Measurements from ENCODE around the gene FOLH1.
"Not testable (repeated sequence)": the region's sequence is repeated elsewhere in the genome, so short reads cannot be mapped to it uniquely, and the experiment has no call there.

The FOLH1 gene

DNA sequence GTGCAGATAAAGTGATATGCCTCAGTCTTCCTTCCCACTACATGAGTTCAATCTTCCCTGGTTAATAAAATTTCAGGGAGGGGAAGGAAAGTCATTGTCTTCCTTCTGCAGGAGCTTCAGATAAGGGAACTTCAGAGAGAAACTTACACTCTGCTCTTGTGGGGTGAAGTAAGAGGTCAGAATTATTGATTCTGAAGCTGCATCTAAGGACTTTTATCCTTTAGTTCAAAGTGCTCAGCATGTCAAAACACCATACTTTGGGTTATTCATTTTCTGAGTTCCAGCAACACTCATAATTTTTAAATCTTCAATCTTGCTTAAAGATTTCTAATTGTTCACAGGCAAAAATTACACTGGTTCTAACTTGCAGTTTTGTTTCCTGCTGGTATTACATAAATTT, 33.0 kb downstream of the FOLH1 start:
- not testable (repeated sequence) for DNase-seq

DNA sequence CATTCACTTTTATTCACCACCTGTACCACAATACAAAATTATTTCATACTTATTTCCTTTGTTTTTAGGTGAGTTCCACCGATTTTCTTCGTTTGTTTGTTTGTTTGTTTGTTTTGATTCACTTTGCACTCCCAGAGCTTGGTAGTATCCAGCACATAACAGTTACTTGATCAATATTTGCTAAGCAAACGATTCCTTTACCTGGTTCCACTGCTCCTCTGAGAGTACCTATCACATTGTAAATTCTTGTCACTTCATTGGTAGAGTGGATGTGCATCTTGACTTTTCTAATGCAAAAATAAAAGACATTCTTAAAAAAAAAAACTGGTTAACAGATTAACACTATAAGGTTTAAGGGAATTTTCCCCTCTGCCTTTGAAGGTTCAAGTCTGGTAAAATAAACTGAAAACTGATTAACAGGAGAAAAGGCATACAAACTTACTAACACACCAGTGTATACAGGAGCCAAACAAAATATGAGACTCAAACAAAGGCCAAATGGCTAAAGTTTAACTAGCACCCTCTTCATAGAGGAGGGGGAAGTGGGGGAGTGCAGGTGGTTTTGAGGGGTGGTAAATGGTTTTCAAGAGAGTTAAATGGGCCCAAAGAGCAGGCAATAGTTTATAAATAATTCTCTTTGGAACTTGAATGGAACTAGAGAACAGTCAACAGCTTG, 33.6 kb downstream of the FOLH1 start:
- not testable (repeated sequence) for DNase-seq

DNA sequence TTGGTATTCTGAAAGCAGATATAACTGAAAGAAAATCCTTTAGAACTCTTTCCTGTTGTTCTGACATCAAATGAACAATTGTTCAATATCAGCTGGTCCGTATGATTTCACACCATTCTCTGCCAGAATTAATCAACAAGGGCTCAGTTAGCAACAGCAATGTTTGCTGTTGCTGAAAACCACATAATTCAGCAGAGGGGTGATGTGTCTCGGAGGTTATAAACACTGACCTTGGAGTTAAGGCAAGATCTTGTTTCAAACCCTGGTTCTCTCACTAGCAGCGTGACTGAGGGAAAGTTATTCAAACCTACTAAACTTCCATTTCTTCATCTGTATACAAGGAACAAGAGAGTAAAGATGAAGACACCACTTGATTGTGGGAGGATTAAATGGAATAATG, 36.8 kb downstream of the FOLH1 start:
- DNase-seq, result not testable (repeated sequence)

DNA sequence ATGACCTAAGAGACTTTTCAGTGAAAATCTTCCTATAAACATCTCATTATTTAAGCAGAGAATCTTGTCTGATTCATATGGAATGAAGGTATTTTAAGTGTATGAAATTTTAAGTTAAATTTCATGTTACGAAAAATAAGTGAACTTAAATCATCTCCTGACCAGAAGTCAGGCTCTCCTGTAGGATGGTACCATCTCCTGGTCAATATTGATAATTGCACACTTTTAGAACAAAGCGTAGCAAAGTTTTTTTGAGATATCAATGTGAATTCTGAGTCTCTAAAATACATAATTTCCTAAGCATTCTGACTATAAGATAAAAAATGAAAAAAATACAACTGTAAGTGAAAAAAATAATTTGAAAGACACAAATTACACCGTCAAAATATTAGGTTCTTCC, 38.8 kb downstream of the FOLH1 start:
- not testable (repeated sequence) for DNase-seq

DNA sequence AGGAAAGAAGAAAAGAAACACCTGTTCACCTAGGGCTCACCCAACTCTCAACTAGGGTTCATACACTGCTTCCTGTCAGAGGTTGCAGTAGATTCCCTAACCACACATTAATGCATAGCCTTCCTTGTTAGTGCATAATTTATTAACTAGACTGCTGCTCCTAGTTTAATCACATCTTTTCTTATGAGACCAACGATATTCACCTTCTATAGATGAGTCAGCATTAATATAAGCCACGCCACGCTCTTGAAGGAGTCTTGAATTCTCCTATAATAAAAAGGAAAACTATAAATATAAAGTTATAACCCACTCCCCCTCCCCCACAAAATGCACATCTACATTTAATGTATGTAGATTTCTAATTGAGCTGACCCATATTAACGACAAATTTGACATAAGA, 39.4 kb downstream of the FOLH1 start:
- DNase-seq, result not testable (repeated sequence)

DNA sequence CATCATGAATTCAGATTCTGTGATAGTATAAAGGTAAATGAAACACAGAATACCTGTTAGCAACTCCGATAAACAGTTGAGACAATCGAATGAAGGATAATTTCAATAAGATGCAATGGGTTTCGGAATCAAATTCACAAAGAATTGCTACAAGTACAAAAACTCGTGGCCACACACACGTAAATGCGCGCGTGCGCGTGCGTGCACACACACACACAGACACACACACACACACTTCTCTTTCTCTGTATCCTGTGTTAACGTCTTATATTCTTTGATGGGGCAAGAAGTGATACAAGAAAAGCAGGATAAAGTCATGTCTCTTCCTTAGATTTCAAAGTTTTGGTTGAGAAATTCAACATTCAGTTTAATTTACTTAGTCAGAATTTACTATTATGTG, 57.2 kb downstream of the FOLH1 start:
- DNase-seq, result no peak

DNA sequence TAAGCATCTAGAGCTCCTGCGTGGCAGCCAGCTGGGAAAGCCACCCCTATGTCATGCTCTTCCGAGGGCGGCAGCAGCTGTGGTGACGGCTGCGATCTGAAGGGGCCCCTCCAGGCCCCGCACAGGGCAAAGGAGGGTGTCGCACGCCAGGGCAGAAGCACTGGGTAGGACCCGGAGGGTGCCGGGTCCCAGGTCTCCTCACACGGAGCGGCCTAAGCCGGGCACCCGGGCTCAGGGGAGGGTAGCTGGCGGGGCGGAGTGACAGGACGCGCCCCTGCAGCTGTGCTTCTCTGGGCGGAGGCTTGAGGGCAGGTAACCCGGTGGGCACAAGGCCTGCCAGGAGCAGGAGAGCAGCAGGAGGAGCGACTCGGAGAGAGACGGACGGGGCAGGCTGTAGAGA, 106.0 kb downstream of the FOLH1 start:
- DNase-seq, result not testable (repeated sequence)
